A673 (cell line): ENCODE measurements around the gene GRHPR.

Source experiments
- EZH2 ChIP-seq: fragments of 200-600 bp; sonication (generic); IDR thresholded peaks from 2 replicates; pipeline ENCODE4 v1.6.1; 2017; ENCODE audit warnings: borderline replicate concordance, low read depth, mild to moderate bottlenecking, mixed read lengths, antibody characterized with exemption, low read length; ENCODE audit not compliant: poor library complexity, severe bottlenecking
- TF ChIP-seq, protein P1 (sequence below): fragments of 300-800, 200-600 bp; sonication (generic); conservative IDR thresholded peaks from 2 replicates; pipeline ENCODE4 v1.5.1; 2017; ENCODE audit warnings: low read depth, mild to moderate bottlenecking, antibody characterized with exemption, low read length, moderate library complexity, mixed read lengths

GRCh38 chr9:37417857-37418618 lies 4.5 kb upstream of the GRHPR start:
- no peak for TF ChIP-seq EZH2
- TF ChIP-seq, protein P1, sequence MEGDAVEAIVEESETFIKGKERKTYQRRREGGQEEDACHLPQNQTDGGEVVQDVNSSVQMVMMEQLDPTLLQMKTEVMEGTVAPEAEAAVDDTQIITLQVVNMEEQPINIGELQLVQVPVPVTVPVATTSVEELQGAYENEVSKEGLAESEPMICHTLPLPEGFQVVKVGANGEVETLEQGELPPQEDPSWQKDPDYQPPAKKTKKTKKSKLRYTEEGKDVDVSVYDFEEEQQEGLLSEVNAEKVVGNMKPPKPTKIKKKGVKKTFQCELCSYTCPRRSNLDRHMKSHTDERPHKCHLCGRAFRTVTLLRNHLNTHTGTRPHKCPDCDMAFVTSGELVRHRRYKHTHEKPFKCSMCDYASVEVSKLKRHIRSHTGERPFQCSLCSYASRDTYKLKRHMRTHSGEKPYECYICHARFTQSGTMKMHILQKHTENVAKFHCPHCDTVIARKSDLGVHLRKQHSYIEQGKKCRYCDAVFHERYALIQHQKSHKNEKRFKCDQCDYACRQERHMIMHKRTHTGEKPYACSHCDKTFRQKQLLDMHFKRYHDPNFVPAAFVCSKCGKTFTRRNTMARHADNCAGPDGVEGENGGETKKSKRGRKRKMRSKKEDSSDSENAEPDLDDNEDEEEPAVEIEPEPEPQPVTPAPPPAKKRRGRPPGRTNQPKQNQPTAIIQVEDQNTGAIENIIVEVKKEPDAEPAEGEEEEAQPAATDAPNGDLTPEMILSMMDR, result no peak
